ENCODE results near the gene CCDC70. TPM values are rescaled to one million over a fixed set of nuclear protein-coding genes. Genes with fewer than 3 reads are reported as not detected.

The CCDC70 gene
- polyA plus RNA-seq, 1 experiment: not detected

DNA sequence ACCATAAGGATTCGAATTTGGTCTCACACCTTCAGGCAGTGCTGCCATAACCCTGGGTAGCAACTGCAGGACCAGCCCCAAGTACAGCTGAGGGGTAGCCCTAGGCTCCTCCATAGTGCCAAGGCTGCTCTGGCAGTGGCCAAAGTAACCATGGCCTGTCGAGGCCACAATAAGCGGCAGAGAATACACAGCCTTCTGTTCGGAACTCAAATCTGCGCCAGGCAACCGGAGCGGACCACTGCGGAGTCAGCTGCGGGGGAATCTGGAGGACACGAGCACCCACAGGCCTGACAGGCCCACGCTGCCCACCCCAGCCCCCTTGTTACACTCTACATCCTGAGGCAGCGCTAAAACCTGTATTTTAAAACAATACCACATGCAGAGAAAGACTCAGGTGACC is 48.7 kb downstream of the CCDC70 start:
- H3K27me3 ChIP-seq (ENCODE audit: control insufficient read depth, insufficient read depth, low read length): peaks cover 10% of the 10 kb centered on the region
- ChIA-PET POLR2A (no interaction called here), CTCF (interaction anchor here (0.8 to 1.2 kb wide), 2 partner anchors 15 to 217 kb away, joined by 3 to 5 read pairs; no protein-coding TSS in a partner anchor)
- H3K4me3 ChIP-seq (ENCODE audit: low read depth, low read length): no peak overlapping the region
- DNase-seq (ENCODE audit: low read depth, low spot score): no peak
- no peak for TF ChIP-seq CTCF (IDR thresholded peaks at IDR 0.05; ENCODE audit: low read depth, low read length)
- no peaks in the 10 kb centered on the region for H3K9me3 ChIP-seq (ENCODE audit: control insufficient read depth, insufficient read depth, low read length)
- no peak overlapping the region for H3K27ac ChIP-seq (ENCODE audit: low read depth, low read length)

GRCh38 chr13:51912091-51912490 is 50.3 kb downstream of the CCDC70 start:
- Histone ChIP-seq H3K9me3 (ENCODE audit: control insufficient read depth, insufficient read depth, low read length) (no peaks in the 10 kb centered on the region), H3K4me3 (ENCODE audit: low read depth, low read length) (no peak overlapping the region), H3K27me3 (ENCODE audit: control insufficient read depth, insufficient read depth, low read length) (peaks cover 8% of the 10 kb centered on the region), H3K27ac (ENCODE audit: low read depth, low read length) (no peak overlapping the region)
- ChIA-PET CTCF (interaction anchor here (1.5 kb wide), 1 partner anchor 16 kb away, joined by 4 read pairs; no protein-coding TSS in a partner anchor), POLR2A (no interaction called here)
- no peak for TF ChIP-seq CTCF (IDR thresholded peaks at IDR 0.05; ENCODE audit: low read depth, low read length)
- DNase-seq (ENCODE audit: low read depth, low spot score): no peak

DNA sequence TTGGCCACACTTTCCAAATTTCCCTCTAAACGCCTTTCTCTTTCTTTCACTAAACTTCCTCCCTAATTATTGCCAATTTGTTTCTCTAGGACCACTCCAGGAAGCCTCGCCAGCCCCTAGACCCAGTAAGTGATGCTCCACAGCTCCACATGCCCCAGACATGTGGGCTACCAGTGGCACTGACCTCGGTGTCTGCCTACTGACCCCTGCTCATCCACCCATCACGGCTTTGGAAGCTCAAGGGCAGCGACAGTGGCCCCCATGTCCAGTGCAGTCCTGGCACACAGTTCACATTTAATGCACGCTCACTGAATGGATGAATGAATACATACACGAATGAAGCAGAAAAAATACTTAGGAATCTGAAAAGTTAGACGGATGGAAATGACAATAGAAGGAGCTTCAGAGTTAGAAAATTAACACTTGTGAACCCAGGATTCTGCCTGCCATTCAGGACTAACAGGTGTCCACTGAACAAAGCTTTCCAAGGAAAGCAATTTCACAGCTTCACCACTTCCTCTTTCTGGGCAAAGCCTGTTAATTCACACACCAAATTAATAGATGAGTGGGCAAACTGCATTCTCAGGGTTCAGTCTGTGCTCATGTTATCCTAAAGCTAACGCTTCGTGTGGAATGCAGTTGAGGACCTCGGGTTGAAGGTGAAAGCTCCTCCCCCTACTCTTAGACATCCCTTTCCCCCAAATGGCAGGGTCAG is 50.9 kb downstream of the CCDC70 start:
- CTCF ChIA-PET: interaction anchor here (1.5 kb wide), 1 partner anchor 16 kb away, joined by 4 read pairs; no protein-coding TSS in a partner anchor
- Histone ChIP-seq H3K4me3 (ENCODE audit: low read depth, low read length) (no peak overlapping the region), H3K9me3 (ENCODE audit: control insufficient read depth, insufficient read depth, low read length) (no peaks in the 10 kb centered on the region), H3K27me3 (ENCODE audit: control insufficient read depth, insufficient read depth, low read length) (peaks cover 8% of the 10 kb centered on the region), H3K27ac (ENCODE audit: low read depth, low read length) (no peak overlapping the region)
- no peak for DNase-seq (ENCODE audit: low read depth, low spot score)
- no peak for TF ChIP-seq CTCF (IDR thresholded peaks at IDR 0.05; ENCODE audit: low read depth, low read length)
- POLR2A ChIA-PET: no interaction called here

- no peaks in the 10 kb centered on the region for H3K9me3 ChIP-seq (ENCODE audit: control insufficient read depth, insufficient read depth, low read length)
- POLR2A ChIA-PET: no interaction called here
Measured at GRCh38 chr13:51913421-51914136, 51.8 kb downstream of the CCDC70 start.

More at GRCh38 chr13:51913421-51914136, 51.8 kb downstream of the CCDC70 start:
- DNase-seq (ENCODE audit: low read depth, low spot score): no peak
- CTCF ChIA-PET: interaction anchor here (1.5 to 2.0 kb wide), 2 partner anchors 17 to 214 kb away, joined by 4 read pairs; no protein-coding TSS in a partner anchor
- Histone ChIP-seq H3K4me3 (ENCODE audit: low read depth, low read length) (no peak overlapping the region), H3K27ac (ENCODE audit: low read depth, low read length) (no peak overlapping the region), H3K27me3 (ENCODE audit: control insufficient read depth, insufficient read depth, low read length) (peaks cover 8% of the 10 kb centered on the region)
- no peak for TF ChIP-seq CTCF (IDR thresholded peaks at IDR 0.05; ENCODE audit: low read depth, low read length)
